Neural progenitor cell (in vitro differentiated cells): ENCODE results near the gene LSM6. TPM values are rescaled to one million over a fixed set of nuclear protein-coding genes. Genes with fewer than 3 reads are reported as not detected.

ENCODE experiments used
- DNase-seq: peaks from one replicate; pipeline ENCODE4 v3.0.0-alpha.2; 2016; ENCODE audit warnings: low spot score
- H2AFZ ChIP-seq: fragments of 200-600 bp; sonication (generic); replicated peaks from 2 replicates; pipeline ENCODE4 v1.6.1; 2016; ENCODE audit warnings: antibody characterized with exemption
- H3F3A ChIP-seq: fragments of 200-600 bp; sonication (generic); 2 replicates; pipeline ENCODE4 v1.6.1; 2016; ENCODE audit warnings: antibody characterized with exemption, low read depth
- H3K27ac ChIP-seq: fragments of 200-600 bp; sonication (generic); 2 replicates; pipeline ENCODE4 v1.5.1; 2016; ENCODE audit warnings: mild to moderate bottlenecking
- H3K27me3 ChIP-seq: fragments of 200-600 bp; sonication (generic); 2 replicates; pipeline ENCODE4 v1.6.1; 2016; ENCODE audit warnings: mild to moderate bottlenecking, moderate library complexity
- H3K36me3 ChIP-seq: fragments of 200-600 bp; sonication (generic); 2 replicates; pipeline ENCODE4 v1.5.1; 2016
- H3K4me1 ChIP-seq: fragments of 200-600 bp; sonication (generic); 2 replicates; pipeline ENCODE4 v1.6.1; 2016; ENCODE audit warnings: mixed run types
- H3K4me2 ChIP-seq: fragments of 200-600 bp; sonication (generic); 2 replicates; pipeline ENCODE4 v1.6.1; 2016
- H3K4me3 ChIP-seq: fragments of 200-600 bp; sonication (generic); 2 replicates; pipeline ENCODE4 v1.5.1; 2016
- H3K79me2 ChIP-seq: fragments of 200-600 bp; sonication (generic); 2 replicates; pipeline ENCODE4 v1.6.1; 2016; ENCODE audit warnings: low read depth
- H3K9ac ChIP-seq: fragments of 200-600 bp; sonication (generic); 2 replicates; pipeline ENCODE4 v1.6.1; 2016
- H3K9me3 ChIP-seq: fragments of 200-600 bp; sonication (generic); 2 replicates; pipeline ENCODE4 v1.5.1; 2016; ENCODE audit warnings: low read depth
- H4K20me1 ChIP-seq: fragments of 200-600 bp; sonication (generic); 2 replicates; pipeline ENCODE4 v1.6.1; 2016; ENCODE audit warnings: low read depth
- H3K27ac Mint-ChIP-seq: 3 replicates; pipeline ENCODE4 v1.8.0; 2021; ENCODE audit warnings: mixed read lengths
- H3K27me3 Mint-ChIP-seq: 2 replicates; pipeline ENCODE4 v1.8.0; 2022; ENCODE audit warnings: low read depth, mild to moderate bottlenecking, inconsistent platforms, moderate library complexity, mixed read lengths; ENCODE audit not compliant: insufficient read depth
- H3K36me3 Mint-ChIP-seq: 3 replicates; pipeline ENCODE4 v1.8.0; 2021; ENCODE audit warnings: mixed read lengths
- H3K4me1 Mint-ChIP-seq: 3 replicates; pipeline ENCODE4 v1.8.0; 2021; ENCODE audit warnings: mixed read lengths
- H3K4me3 Mint-ChIP-seq: 3 replicates; pipeline ENCODE4 v1.8.0; 2021; ENCODE audit warnings: mild to moderate bottlenecking, moderate library complexity, mixed read lengths
- H3K9me3 Mint-ChIP-seq: 3 replicates; pipeline ENCODE4 v1.8.0; 2020; ENCODE audit warnings: mixed read lengths
- EZH2 ChIP-seq: fragments of 200-600 bp; sonication (generic); IDR thresholded peaks from 2 replicates; pipeline ENCODE4 v1.6.1; 2017; ENCODE audit warnings: antibody characterized with exemption, mild to moderate bottlenecking, moderate library complexity
- EZH2phosphoT487 ChIP-seq: fragments of 200-600 bp; sonication (generic); IDR thresholded peaks from 2 replicates; pipeline ENCODE4 v1.6.1; 2017; ENCODE audit warnings: antibody characterized with exemption
- total RNA-seq: library from RNA; depleted of rRNA; stranded (reverse); fragments of >200 nt; gene quantifications from 2 replicates; pipeline ENCODE4 v1.2.3, GENCODE V29; 2015; ENCODE audit warnings: low replicate concordance
- TF ChIP-seq, protein P1 (sequence below): fragments of 200-600 bp; sonication (generic); IDR thresholded peaks from 2 replicates; pipeline ENCODE4 v1.5.1; 2017; ENCODE audit warnings: antibody characterized with exemption, mild to moderate bottlenecking

The LSM6 gene
- total RNA-seq, 1 donor from 2014 or later, result 227 TPM

DNA sequence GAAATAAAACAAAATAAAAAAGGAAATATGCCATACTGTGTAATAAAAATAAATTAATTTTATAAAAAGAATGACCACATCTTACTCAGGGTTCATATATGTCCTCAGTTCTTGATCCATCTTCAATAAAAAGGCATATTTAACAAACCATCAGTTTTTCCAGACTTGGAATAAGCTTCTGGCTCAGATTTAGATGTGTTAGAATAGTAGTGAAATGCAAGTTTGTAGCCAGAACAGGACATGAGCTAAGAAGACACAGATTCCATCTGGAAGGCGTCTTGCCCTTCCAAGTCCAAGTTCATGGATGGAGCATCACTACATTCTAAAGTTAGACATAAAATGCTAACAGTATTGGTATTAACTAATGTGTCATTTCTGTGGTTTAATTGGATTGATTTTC, 10.3 kb upstream of the LSM6 start:
- H3K27ac Mint-ChIP-seq, result no peak overlapping the region
- Histone ChIP-seq H3K9ac (no peak overlapping the region), H3K9me3 (no peaks in the 10 kb centered on the region)

DNA sequence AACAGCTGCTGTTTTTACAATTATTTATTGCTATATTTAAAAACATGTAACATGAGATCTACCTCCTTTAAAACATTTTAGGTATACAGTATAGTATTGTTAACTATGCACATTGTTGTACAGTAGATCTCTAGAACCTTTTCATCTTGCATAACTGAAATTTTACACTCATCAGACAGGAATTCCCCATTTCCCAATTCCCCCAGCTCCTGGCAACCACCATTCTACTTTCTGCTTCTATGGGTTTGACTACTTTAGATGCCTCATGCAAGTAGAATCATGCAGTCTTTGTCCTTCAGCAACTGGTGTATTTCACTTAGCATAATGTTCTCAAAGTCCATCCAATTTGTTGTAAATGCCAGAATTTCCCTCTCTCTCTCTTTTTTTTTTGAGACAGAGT, 9.7 kb upstream of the LSM6 start:
- Histone ChIP-seq H3K4me1 (no peaks in the 10 kb centered on the region), H3F3A (no peaks in the 10 kb centered on the region), H3K27me3 (no peaks in the 10 kb centered on the region), H3K9me3 (no peaks in the 10 kb centered on the region), H4K20me1 (no peaks in the 10 kb centered on the region), H3K9ac (no peak overlapping the region), H3K36me3 (no peaks in the 10 kb centered on the region), H3K4me2 (no peak overlapping the region), H3K4me3 (no peak overlapping the region), H2AFZ (no peak overlapping the region), H3K79me2 (no peaks in the 10 kb centered on the region), H3K27ac (no peak overlapping the region)
- peaks cover 2% of the 10 kb centered on the region for H3K9me3 Mint-ChIP-seq
- no peaks in the 10 kb centered on the region for H3K36me3 Mint-ChIP-seq
- no peaks in the 10 kb centered on the region for H3K4me1 Mint-ChIP-seq
- no peak overlapping the region for H3K4me3 Mint-ChIP-seq
- TF ChIP-seq, protein P1, sequence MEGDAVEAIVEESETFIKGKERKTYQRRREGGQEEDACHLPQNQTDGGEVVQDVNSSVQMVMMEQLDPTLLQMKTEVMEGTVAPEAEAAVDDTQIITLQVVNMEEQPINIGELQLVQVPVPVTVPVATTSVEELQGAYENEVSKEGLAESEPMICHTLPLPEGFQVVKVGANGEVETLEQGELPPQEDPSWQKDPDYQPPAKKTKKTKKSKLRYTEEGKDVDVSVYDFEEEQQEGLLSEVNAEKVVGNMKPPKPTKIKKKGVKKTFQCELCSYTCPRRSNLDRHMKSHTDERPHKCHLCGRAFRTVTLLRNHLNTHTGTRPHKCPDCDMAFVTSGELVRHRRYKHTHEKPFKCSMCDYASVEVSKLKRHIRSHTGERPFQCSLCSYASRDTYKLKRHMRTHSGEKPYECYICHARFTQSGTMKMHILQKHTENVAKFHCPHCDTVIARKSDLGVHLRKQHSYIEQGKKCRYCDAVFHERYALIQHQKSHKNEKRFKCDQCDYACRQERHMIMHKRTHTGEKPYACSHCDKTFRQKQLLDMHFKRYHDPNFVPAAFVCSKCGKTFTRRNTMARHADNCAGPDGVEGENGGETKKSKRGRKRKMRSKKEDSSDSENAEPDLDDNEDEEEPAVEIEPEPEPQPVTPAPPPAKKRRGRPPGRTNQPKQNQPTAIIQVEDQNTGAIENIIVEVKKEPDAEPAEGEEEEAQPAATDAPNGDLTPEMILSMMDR, result no peak
- no peak for TF ChIP-seq EZH2phosphoT487
- no peaks in the 10 kb centered on the region for H3K27me3 Mint-ChIP-seq
- DNase-seq, result no peak
- no peak overlapping the region for H3K27ac Mint-ChIP-seq

More for the DNA sequence above, 10.3 kb upstream of the LSM6 start:
- no peak overlapping the region for H3K27ac ChIP-seq
- Mint-ChIP-seq H3K4me1 (no peaks in the 10 kb centered on the region), H3K36me3 (no peaks in the 10 kb centered on the region), H3K9me3 (peaks cover 3% of the 10 kb centered on the region), H3K27me3 (no peaks in the 10 kb centered on the region), H3K4me3 (no peak overlapping the region)
- H4K20me1 ChIP-seq, result no peaks in the 10 kb centered on the region
- no peak overlapping the region for H2AFZ ChIP-seq
- no peaks in the 10 kb centered on the region for H3F3A ChIP-seq
- H3K4me1 ChIP-seq, result no peaks in the 10 kb centered on the region
- DNase-seq, result no peak
- H3K27me3 ChIP-seq, result no peaks in the 10 kb centered on the region
- H3K79me2 ChIP-seq, result no peaks in the 10 kb centered on the region
- H3K4me2 ChIP-seq, result no peak overlapping the region
- H3K4me3 ChIP-seq, result no peak overlapping the region
- TF ChIP-seq, protein P1, result no peak
- TF ChIP-seq EZH2 (no peak), EZH2phosphoT487 (no peak)
- H3K36me3 ChIP-seq, result no peaks in the 10 kb centered on the region

DNA sequence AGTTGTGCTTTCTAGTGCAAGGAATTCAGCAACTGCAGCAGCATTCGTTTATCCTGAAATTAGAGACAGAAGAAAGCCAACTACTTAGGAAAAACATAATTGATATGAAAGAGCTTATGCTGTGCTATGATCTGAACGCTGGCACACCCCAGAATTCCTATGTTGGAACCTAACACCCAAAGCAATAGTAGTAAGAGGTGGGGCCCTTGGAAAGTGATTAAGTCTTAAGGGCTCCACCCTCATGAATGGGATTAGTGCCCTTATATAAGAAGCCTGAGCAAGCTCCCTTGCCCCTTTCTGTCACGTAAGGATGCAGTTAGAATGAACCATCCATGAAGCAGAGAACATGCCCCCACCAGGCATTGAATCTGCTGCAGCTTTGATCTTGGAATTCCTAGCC, 5.4 kb upstream of the LSM6 start:
- peaks cover 2% of the 10 kb centered on the region for H3K4me1 Mint-ChIP-seq
- no peaks in the 10 kb centered on the region for H3K36me3 Mint-ChIP-seq
- H3K27me3 ChIP-seq, result no peaks in the 10 kb centered on the region
- H3K4me3 ChIP-seq, result no peak overlapping the region
- no peaks in the 10 kb centered on the region for H3K27me3 Mint-ChIP-seq
- H3K4me2 ChIP-seq, result no peak overlapping the region
- no peaks in the 10 kb centered on the region for H3K36me3 ChIP-seq
- no peaks in the 10 kb centered on the region for H3K9me3 ChIP-seq
- peak; percentile 4 for DNase-seq
- no peak overlapping the region for H3K4me3 Mint-ChIP-seq
- no peaks in the 10 kb centered on the region for H3K9me3 Mint-ChIP-seq
- H3K4me1 ChIP-seq, result peaks cover under 1% of the 10 kb centered on the region
- TF ChIP-seq EZH2phosphoT487, result no peak
- TF ChIP-seq, protein P1, result no peak
- TF ChIP-seq EZH2, result no peak
- H2AFZ ChIP-seq, result no peak overlapping the region
- no peak overlapping the region for H3K27ac Mint-ChIP-seq
- H3K9ac ChIP-seq, result no peak overlapping the region
- no peak overlapping the region for H3K27ac ChIP-seq
- H3F3A ChIP-seq, result no peaks in the 10 kb centered on the region
- H4K20me1 ChIP-seq, result no peaks in the 10 kb centered on the region
- no peaks in the 10 kb centered on the region for H3K79me2 ChIP-seq
